ENCODE data around the gene CRTC1. TPM values are rescaled to one million over a fixed set of nuclear protein-coding genes. Genes with fewer than 3 reads are reported as not detected.

The CRTC1 gene
- total RNA-seq, 1 donor from 2014 or later = 0.79 TPM

DNA sequence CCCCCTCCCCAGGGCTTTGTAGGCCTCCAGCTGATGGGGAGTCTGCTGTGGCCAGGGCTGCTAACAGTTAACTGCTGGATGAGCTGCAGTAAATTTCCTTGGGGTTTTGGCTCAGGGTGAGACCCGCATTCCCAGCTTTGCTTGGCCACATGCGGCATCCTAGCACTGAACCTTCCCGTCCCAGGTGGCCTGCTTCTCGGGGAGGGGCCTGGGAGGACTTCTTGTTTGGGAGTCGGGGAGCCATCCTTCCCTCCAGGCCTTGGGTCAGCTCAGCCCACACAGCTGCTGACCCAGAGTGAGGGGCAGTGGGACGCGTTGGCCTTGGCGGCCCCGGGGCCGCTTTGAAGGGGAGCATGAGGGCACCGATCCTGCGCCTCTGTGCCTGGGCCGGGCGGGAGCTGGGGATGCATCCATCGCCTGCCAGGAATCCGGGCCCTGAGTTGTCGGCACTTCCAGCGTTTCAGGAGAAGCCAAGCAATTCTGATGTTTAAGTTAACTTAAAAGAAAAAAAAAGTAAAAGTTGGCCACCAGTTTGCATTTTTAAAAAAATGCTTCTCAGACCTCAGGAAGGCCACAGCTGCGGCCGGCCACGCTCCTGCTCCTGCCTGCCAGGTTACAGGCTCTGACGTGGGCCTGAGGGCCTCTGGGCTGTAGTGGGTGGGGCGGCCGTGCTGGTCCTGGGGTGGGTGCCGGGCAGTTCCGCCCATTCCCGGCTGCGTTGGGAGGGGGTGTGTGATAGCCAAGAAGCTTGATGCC, 27.7 kb downstream of the CRTC1 start:
- no peaks in the 10 kb centered on the region for H3K36me3 ChIP-seq (ENCODE audit: control insufficient read depth, insufficient read depth, low read length)
- FAIRE-seq = no peak

DNA sequence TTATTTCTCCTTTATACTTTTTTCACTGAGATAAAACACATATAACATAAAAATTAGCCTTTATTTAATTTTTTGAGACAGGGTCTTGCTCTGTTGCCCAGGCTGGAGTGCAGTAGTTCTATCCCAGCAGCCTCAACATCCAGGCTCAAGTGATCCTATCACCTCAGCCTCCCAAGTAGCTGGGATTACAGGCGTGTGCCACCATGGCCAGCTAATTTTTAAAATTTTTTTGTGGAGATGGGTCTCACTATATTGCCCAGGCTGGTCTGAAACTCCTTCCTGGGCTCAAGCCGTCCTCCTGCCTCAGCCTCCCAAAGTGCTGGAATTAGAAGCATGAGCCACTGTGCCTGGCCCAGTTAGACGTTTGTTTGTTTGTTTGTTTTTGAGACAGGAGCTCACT, 28.4 kb downstream of the CRTC1 start:
- FAIRE-seq (no peak), DNase-seq (ENCODE audit: low read depth) (no peak)
- Histone ChIP-seq H3K4me3 (ENCODE audit: low read depth, low read length) (no peak overlapping the region), H3K36me3 (ENCODE audit: control insufficient read depth, insufficient read depth, low read length) (no peaks in the 10 kb centered on the region), H3K27me3 (ENCODE audit: control insufficient read depth, insufficient read depth, low read length) (no peaks in the 10 kb centered on the region)
- TF ChIP-seq, protein P1, sequence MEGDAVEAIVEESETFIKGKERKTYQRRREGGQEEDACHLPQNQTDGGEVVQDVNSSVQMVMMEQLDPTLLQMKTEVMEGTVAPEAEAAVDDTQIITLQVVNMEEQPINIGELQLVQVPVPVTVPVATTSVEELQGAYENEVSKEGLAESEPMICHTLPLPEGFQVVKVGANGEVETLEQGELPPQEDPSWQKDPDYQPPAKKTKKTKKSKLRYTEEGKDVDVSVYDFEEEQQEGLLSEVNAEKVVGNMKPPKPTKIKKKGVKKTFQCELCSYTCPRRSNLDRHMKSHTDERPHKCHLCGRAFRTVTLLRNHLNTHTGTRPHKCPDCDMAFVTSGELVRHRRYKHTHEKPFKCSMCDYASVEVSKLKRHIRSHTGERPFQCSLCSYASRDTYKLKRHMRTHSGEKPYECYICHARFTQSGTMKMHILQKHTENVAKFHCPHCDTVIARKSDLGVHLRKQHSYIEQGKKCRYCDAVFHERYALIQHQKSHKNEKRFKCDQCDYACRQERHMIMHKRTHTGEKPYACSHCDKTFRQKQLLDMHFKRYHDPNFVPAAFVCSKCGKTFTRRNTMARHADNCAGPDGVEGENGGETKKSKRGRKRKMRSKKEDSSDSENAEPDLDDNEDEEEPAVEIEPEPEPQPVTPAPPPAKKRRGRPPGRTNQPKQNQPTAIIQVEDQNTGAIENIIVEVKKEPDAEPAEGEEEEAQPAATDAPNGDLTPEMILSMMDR (IDR thresholded peaks at IDR 0.05; ENCODE audit: insufficient read depth, low read length, severe bottlenecking) = no peak

More for the DNA sequence above, 27.7 kb downstream of the CRTC1 start:
- TF ChIP-seq, protein P1 (IDR thresholded peaks at IDR 0.05; ENCODE audit: insufficient read depth, low read length, severe bottlenecking) = no peak
- Histone ChIP-seq H3K27me3 (ENCODE audit: control insufficient read depth, insufficient read depth, low read length) (no peaks in the 10 kb centered on the region), H3K4me3 (ENCODE audit: low read depth, low read length) (no peak overlapping the region)
- DNase-seq (ENCODE audit: low read depth) = no peak

DNA sequence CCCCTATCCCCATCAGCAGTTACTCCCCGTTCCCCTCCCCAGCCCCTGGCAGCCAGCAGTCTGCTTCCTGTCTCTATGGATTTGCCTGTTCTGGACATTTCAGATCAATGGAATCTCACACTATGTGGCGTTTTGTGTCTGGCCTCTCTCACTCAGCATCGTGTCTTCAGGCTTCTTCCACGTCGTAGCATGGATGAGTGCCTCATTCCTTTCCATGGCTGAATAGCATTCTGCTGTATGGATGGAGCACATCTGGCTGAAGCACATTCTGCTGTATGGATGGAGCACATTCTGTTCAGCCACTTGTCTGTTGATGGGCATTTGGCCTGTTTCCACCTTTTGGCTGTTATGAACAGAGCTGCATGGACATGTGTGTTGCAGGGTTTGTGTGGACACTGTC, 29.5 kb downstream of the CRTC1 start:
- Histone ChIP-seq H3K4me3 (ENCODE audit: low read depth, low read length) (no peak overlapping the region), H3K36me3 (ENCODE audit: control insufficient read depth, insufficient read depth, low read length) (no peaks in the 10 kb centered on the region), H3K27me3 (ENCODE audit: control insufficient read depth, insufficient read depth, low read length) (no peaks in the 10 kb centered on the region)
- FAIRE-seq (peak; percentile 93), DNase-seq (ENCODE audit: low read depth) (no peak)
- TF ChIP-seq, protein P1 (IDR thresholded peaks at IDR 0.05; ENCODE audit: insufficient read depth, low read length, severe bottlenecking) = no peak

DNA sequence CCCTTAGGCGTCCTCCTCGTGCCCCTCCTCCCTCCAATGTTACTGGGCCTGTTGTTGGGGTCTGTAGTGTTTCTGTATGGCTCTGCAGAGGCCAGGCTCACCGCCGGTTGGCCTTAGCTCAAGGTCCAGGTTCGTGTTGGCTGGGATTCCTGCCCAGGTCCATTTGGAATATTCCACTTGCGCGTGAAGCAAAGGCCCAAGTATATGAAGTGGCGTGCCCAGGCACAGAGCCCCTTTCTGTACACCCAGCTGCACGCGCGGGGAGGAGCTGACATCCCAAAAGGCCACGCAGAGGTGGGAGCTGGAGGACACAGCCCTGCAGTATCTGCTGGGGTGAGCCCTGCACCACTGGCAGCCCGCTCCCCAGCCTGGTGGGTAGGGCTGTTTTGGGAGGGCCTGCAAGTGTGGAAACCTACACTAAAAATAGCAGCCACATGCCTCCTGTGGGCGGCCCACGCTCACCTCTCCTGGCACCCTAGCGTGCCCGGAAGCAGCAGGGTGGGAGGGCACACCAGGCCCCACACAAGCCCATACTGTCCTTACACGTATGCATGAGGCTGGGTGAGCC, 30.2 kb downstream of the CRTC1 start:
- no peak for DNase-seq (ENCODE audit: low read depth)
- FAIRE-seq = no peak
- no peak overlapping the region for H3K4me3 ChIP-seq (ENCODE audit: low read depth, low read length)
- no peaks in the 10 kb centered on the region for H3K36me3 ChIP-seq (ENCODE audit: control insufficient read depth, insufficient read depth, low read length)
- TF ChIP-seq, protein P1 (IDR thresholded peaks at IDR 0.05; ENCODE audit: insufficient read depth, low read length, severe bottlenecking) = no peak
- H3K27me3 ChIP-seq (ENCODE audit: control insufficient read depth, insufficient read depth, low read length) = no peaks in the 10 kb centered on the region

DNA sequence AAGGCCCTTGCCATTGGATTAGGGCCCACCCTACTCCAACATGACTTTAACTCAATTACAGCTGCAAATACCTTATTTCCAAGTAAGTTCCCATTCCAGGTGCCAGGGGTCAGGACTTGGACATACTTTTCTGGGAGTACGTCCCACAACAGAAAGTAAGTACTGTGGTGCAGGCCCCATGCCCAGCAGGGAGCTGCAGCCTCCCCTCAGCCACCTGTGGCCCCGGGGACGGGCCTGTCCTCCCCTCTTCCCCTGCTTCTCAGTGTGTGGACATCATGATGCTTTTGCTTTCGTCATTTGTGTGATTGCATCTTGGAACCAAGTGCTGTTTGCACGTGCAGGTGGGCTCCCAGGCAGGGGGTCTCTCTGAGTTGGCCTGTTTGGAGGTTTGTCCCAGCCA, 31.9 kb downstream of the CRTC1 start:
- TF ChIP-seq, protein P1 (IDR thresholded peaks at IDR 0.05; ENCODE audit: insufficient read depth, low read length, severe bottlenecking) = no peak

More for the DNA sequence above, 31.9 kb downstream of the CRTC1 start:
- FAIRE-seq (no peak), DNase-seq (ENCODE audit: low read depth) (no peak)
- H3K4me3 ChIP-seq (ENCODE audit: low read depth, low read length) = no peak overlapping the region
- H3K27me3 ChIP-seq (ENCODE audit: control insufficient read depth, insufficient read depth, low read length) = no peaks in the 10 kb centered on the region
- H3K36me3 ChIP-seq (ENCODE audit: control insufficient read depth, insufficient read depth, low read length) = no peaks in the 10 kb centered on the region
